ENCODE results near the gene TBCD. TPM values are rescaled to one million over a fixed set of nuclear protein-coding genes. Genes with fewer than 3 reads are reported as not detected.

Gene TBCD
- polyA plus RNA-seq, 1 donor from 2014 or later: 67.2 TPM

- Histone ChIP-seq H2AFZ (ENCODE audit: low read depth, low read length) (no peak overlapping the region), H4K20me1 (ENCODE audit: insufficient read depth) (no peaks in the 10 kb centered on the region), H3K27me3 (ENCODE audit: insufficient read depth, low read depth, low read length) (no peaks in the 10 kb centered on the region), H3K4me3 (ENCODE audit: low read length) (no peak overlapping the region), H3K9ac (ENCODE audit: low read length) (no peak overlapping the region), H3K79me2 (replicated peaks; ENCODE audit: insufficient read depth, low read length) (no peaks in the 10 kb centered on the region), H3K36me3 (ENCODE audit: insufficient read depth, low read length) (no peaks in the 10 kb centered on the region), H3K27ac (ENCODE audit: low read length) (no peak overlapping the region), H3K9me2 (ENCODE audit: insufficient read depth, low read length) (no peaks in the 10 kb centered on the region), H3K4me2 (ENCODE audit: low read length) (no peak overlapping the region), H3K9me3 (ENCODE audit: low read length) (no peaks in the 10 kb centered on the region), H3F3A (ENCODE audit: insufficient read depth, low read length, poor library complexity, severe bottlenecking) (no peaks in the 10 kb centered on the region)
- TF ChIP-seq CTCF (IDR thresholded peaks at IDR 0.05; ENCODE audit: poor library complexity, severe bottlenecking) (no peak), POLR2AphosphoS5 (IDR thresholded peaks at IDR 0.05) (no peak), MXI1 (conservative IDR thresholded peaks at IDR 0.05; ENCODE audit: poor library complexity, severe bottlenecking) (no peak), EZH2 (IDR thresholded peaks at IDR 0.05; ENCODE audit: borderline replicate concordance, insufficient read depth, low read length, poor library complexity, severe bottlenecking) (no peak), REST (IDR thresholded peaks at IDR 0.05; ENCODE audit: borderline replicate concordance) (no peak), EP300 (conservative IDR thresholded peaks at IDR 0.05; ENCODE audit: poor library complexity, severe bottlenecking) (no peak), TAF1 (IDR thresholded peaks at IDR 0.05; ENCODE audit: low read depth) (no peak), RAD21 (conservative IDR thresholded peaks at IDR 0.05) (no peak), SMC3 (conservative IDR thresholded peaks at IDR 0.05; ENCODE audit: poor library complexity) (no peak)
These were observed 207.5 kb downstream of the TBCD start for GRCh38 chr17:82959242-82959930.

- TF ChIP-seq EP300 (conservative IDR thresholded peaks at IDR 0.05; ENCODE audit: poor library complexity, severe bottlenecking): no peak
- no peak for TF ChIP-seq POLR2AphosphoS5 (IDR thresholded peaks at IDR 0.05)
- no peak for TF ChIP-seq CTCF (IDR thresholded peaks at IDR 0.05; ENCODE audit: poor library complexity, severe bottlenecking)
- TF ChIP-seq SMC3 (conservative IDR thresholded peaks at IDR 0.05; ENCODE audit: poor library complexity): no peak
- no peak for TF ChIP-seq RAD21 (conservative IDR thresholded peaks at IDR 0.05)
- TF ChIP-seq REST (IDR thresholded peaks at IDR 0.05; ENCODE audit: borderline replicate concordance): no peak
- TF ChIP-seq EZH2 (IDR thresholded peaks at IDR 0.05; ENCODE audit: borderline replicate concordance, insufficient read depth, low read length, poor library complexity, severe bottlenecking): no peak
- no peak for TF ChIP-seq TAF1 (IDR thresholded peaks at IDR 0.05; ENCODE audit: low read depth)
- no peak for TF ChIP-seq MXI1 (conservative IDR thresholded peaks at IDR 0.05; ENCODE audit: poor library complexity, severe bottlenecking)
- no peak overlapping the region for H3K9ac ChIP-seq (ENCODE audit: low read length)
- H3K9me2 ChIP-seq (ENCODE audit: insufficient read depth, low read length): no peaks in the 10 kb centered on the region
- no peak overlapping the region for H3K27ac ChIP-seq (ENCODE audit: low read length)
- no peaks in the 10 kb centered on the region for H3K79me2 ChIP-seq (replicated peaks; ENCODE audit: insufficient read depth, low read length)
- no peaks in the 10 kb centered on the region for H3K27me3 ChIP-seq (ENCODE audit: insufficient read depth, low read depth, low read length)
- H3K36me3 ChIP-seq (ENCODE audit: insufficient read depth, low read length): no peaks in the 10 kb centered on the region
- no peaks in the 10 kb centered on the region for H3K9me3 ChIP-seq (ENCODE audit: low read length)
- no peaks in the 10 kb centered on the region for H4K20me1 ChIP-seq (ENCODE audit: insufficient read depth)
- no peak overlapping the region for H3K4me2 ChIP-seq (ENCODE audit: low read length)
- no peak overlapping the region for H3K4me3 ChIP-seq (ENCODE audit: low read length)
- H3F3A ChIP-seq (ENCODE audit: insufficient read depth, low read length, poor library complexity, severe bottlenecking): no peaks in the 10 kb centered on the region
- no peak overlapping the region for H2AFZ ChIP-seq (ENCODE audit: low read depth, low read length)
These were observed 208.1 kb downstream of the TBCD start for GRCh38 chr17:82959990-82960418.

All from neural cell (in vitro differentiated cells).